Endometrial microvascular endothelial cells (primary cell): ENCODE measurements around the gene GJA3. TPM values are rescaled to one million over a fixed set of nuclear protein-coding genes. Genes with fewer than 3 reads are reported as not detected.
"Not testable (repeated sequence)": the region's sequence is repeated elsewhere in the genome, so short reads cannot be mapped to it uniquely, and the experiment has no call there.

Source experiments
- in situ Hi-C: cut with HindIII; loops from 2 replicates; pipeline ENCODE4 v1.10.0; 2017; ENCODE audit warnings: low sequenced_read_pairs, low pct_unique_long_range_greater_than_20kb; ENCODE audit errors: inconsistent ontology term
- total RNA-seq: library from RNA; depleted of rRNA; stranded (reverse); fragments of >200 nt; gene quantifications from one replicate; pipeline ENCODE4 v1.2.3, GENCODE V29; 2015; ENCODE audit errors: inconsistent ontology term

The GJA3 gene
- total RNA-seq, 1 donor from 2014 or later = not detected

GRCh38 chr13:20161275-20161950 is 561 bp upstream of the GJA3 start:
- in situ Hi-C loops = no loop called here

- in situ Hi-C loops = no loop called here
These were observed 1.1 kb downstream of the GJA3 start for GRCh38 chr13:20159646-20160305.

- in situ Hi-C loops = no loop called here
These were observed 3.6 kb downstream of the GJA3 start for GRCh38 chr13:20157151-20157796.

- in situ Hi-C loops = no loop called here
These were observed 4.2 kb downstream of the GJA3 start for GRCh38 chr13:20156702-20157101.

GRCh38 chr13:20153290-20153689 is 7.6 kb downstream of the GJA3 start:
- in situ Hi-C loops = not testable (repeated sequence)

GRCh38 chr13:20151612-20152011 is 9.2 kb downstream of the GJA3 start:
- in situ Hi-C loops = no loop called here

- in situ Hi-C loops = no loop called here
These were observed 9.8 kb downstream of the GJA3 start for GRCh38 chr13:20151016-20151415.

GRCh38 chr13:20150561-20150960 is 10.3 kb downstream of the GJA3 start:
- in situ Hi-C loops = no loop called here

GRCh38 chr13:20149762-20150161 is 11.1 kb downstream of the GJA3 start:
- in situ Hi-C loops = no loop called here

GRCh38 chr13:20148501-20149183 is 12.2 kb downstream of the GJA3 start:
- in situ Hi-C loops = no loop called here

- in situ Hi-C loops = no loop called here
These were observed 14.5 kb downstream of the GJA3 start for GRCh38 chr13:20146381-20146780.

- in situ Hi-C loops = no loop called here
These were observed 15.3 kb downstream of the GJA3 start for GRCh38 chr13:20145521-20145920.

GRCh38 chr13:20144141-20144850 is 16.6 kb downstream of the GJA3 start:
- in situ Hi-C loops = no loop called here

- in situ Hi-C loops = no loop called here
These were observed 17.8 kb downstream of the GJA3 start for GRCh38 chr13:20142927-20143480.

GRCh38 chr13:20142023-20142926 is 18.6 kb downstream of the GJA3 start:
- in situ Hi-C loops = no loop called here

- in situ Hi-C loops = no loop called here
These were observed 19.4 kb downstream of the GJA3 start for GRCh38 chr13:20141238-20142022.

GRCh38 chr13:20140487-20140886 is 20.4 kb downstream of the GJA3 start:
- in situ Hi-C loops = no loop called here
